Kidney (tissue), 14 donors: ENCODE data around the gene DAP3. TPM values are rescaled to one million over a fixed set of nuclear protein-coding genes. Genes with fewer than 3 reads are reported as not detected.
A peak's percentile ranks its signal among the peaks of the same experiment; 100 is the strongest.

Experiments used
- DNase-seq, 5 donors: peaks; one replicate each; pipeline ENCODE4 v3.0.0-alpha.2; 2013 to 2020
- FAIRE-seq: peaks from 2 replicates; lab custom pipeline; 2012; peaks lifted over from hg19 to GRCh38; lab: Jason Lieb, UNC
- H3K27ac ChIP-seq, 2 donors: one replicate each; pipeline ENCODE4 v1.7.0; 2013; ENCODE audit warnings: low read depth in 2 of 2, low read length in 2 of 2, inconsistent platforms in 1 of 2
- H3K27me3 ChIP-seq: one replicate; pipeline ENCODE4 v1.7.1; 2013; ENCODE audit warnings: low read length, inconsistent platforms; ENCODE audit not compliant: control insufficient read depth, insufficient read depth
- H3K36me3 ChIP-seq, 3 donors: one replicate each; pipeline versions ENCODE4 v1.7.0 to v1.7.1; 2013; ENCODE audit warnings: low read length in 3 of 3, control low read depth in 1 of 3, inconsistent platforms in 1 of 3; ENCODE audit not compliant: insufficient read depth in 3 of 3, control insufficient read depth in 2 of 3
- H3K4me1 ChIP-seq, 3 donors: one replicate each; pipeline versions ENCODE4 v1.7.0 to v1.7.1; 2013; ENCODE audit warnings: low read length in 3 of 3, inconsistent platforms in 1 of 3, low read depth in 1 of 3; ENCODE audit not compliant: control insufficient read depth in 2 of 3, insufficient read depth in 2 of 3
- H3K4me3 ChIP-seq, 3 donors: one replicate each; pipeline versions ENCODE4 v1.7.0 to v1.8.1; 2013; ENCODE audit warnings: low read length in 3 of 3, control low read depth in 1 of 3, inconsistent platforms in 1 of 3
- H3K9ac ChIP-seq, 3 donors: one replicate each; pipeline versions ENCODE4 v1.7.0 to v1.7.1; 2013; ENCODE audit warnings: low read length in 3 of 3, control low read depth in 1 of 3, inconsistent platforms in 1 of 3
- H3K9me3 ChIP-seq, 3 donors: one replicate each; pipeline versions ENCODE4 v1.7.0 to v1.7.1; 2013; ENCODE audit warnings: low read length in 3 of 3, control low read depth in 1 of 3, inconsistent platforms in 1 of 3; ENCODE audit not compliant: control insufficient read depth in 2 of 3, insufficient read depth in 1 of 3
- intact Hi-C: fragments of 100-400 bp; cut with DNase I; formaldehyde crosslinking; loops from one replicate; pipeline ENCODE4 v1.11.1; 2022
- polyA plus RNA-seq: library from polyadenylated mRNA; stranded (reverse); fragments of 350-450 nt; fragmentation: Illumina TruSeq; extraction: RNeasy Lipid Tissue Mini Kit (QIAGEN cat#74804); gene quantifications from one replicate; pipeline ENCODE4 v1.2.3, GENCODE V29; 2014; ENCODE audit warnings: low read depth, low replicate concordance; ENCODE audit not compliant: insufficient read depth
- total RNA-seq: library from RNA; stranded (reverse); fragmentation: NEBNext Ultra II Directional; extraction: Animal tissue kit (Norgen Biotek cat#: 25700); gene quantifications from one replicate; pipeline ENCODE4 v1.2.1, GENCODE V29; 2021
- TF ChIP-seq, protein P1 (sequence below): IDR thresholded peaks from 3 replicates; pipeline ENCODE4 v1.5.1; 2012; ENCODE audit warnings: mild to moderate bottlenecking, moderate library complexity, borderline replicate concordance; ENCODE audit not compliant: insufficient read depth; ENCODE audit errors: extremely low read depth
- donor health status: control.
- donor health status: control.
- donor health status: control.
- donor health status: control.
- donor health status: control.
- donor health status: DM: yes; HTN: yes; CAD: no.
- donor health status: Normal renal cell carcinoma (clear cell type).

DAP3 gene
- total and polyA plus RNA-seq, 2 donors from 2014 or later: 85.2 to 92.2 TPM

DNA sequence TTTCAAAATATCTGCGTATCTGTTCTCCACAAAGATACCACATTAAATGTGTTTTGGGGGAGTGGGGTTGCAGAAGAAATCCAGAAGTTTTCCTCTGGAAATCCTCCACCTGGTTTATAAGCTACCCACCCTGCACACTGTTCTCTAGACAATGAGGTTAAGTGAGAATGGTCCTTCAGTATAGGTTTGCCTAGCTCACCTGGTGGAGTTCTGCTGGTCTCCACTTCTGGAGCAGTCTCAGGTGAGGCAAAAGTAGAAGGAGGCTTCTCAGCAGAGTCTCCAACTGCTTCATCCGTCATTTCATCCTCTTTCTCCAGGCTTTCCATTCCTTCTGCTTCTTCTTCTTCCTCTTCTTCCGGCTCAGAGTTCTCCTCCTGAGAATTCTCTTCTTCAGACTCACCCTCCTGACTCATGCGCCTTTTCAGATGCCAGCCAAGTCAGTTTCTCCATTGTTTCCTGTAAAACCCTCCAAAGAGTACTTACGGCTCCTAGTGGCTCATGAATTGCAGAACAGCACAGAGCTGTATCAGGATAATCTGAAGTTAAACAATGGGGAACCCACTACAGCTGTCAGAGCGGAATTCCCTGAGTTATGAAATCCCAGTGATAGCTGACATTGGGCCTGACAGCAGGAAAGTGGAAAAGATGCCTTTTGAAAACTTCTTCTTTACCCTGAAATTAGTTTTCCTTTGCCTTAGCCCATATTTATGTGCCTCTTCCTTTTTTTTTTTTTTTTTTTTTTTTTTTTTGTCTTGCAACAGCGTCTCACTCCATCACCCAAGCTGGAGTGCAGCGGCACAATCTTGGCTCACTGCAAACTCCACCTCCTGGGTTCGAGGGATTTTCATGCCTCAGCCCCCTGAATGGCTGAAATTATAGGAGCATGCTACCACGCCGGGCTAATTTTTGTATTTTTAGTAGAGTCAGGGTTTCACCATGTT lies 40.4 kb upstream of the DAP3 start:
- no peak overlapping the region for H3K9ac ChIP-seq
- peak in 2 of 5 donors; percentile 25 to 58 for DNase-seq
- H3K27ac ChIP-seq: no peak overlapping the region
- H3K27me3 ChIP-seq: no peaks in the 10 kb centered on the region
- intact Hi-C loops: no loop called here
- no peaks in the 10 kb centered on the region for H3K36me3 ChIP-seq
- no peaks in the 10 kb centered on the region for H3K4me1 ChIP-seq
- TF ChIP-seq, protein P1, sequence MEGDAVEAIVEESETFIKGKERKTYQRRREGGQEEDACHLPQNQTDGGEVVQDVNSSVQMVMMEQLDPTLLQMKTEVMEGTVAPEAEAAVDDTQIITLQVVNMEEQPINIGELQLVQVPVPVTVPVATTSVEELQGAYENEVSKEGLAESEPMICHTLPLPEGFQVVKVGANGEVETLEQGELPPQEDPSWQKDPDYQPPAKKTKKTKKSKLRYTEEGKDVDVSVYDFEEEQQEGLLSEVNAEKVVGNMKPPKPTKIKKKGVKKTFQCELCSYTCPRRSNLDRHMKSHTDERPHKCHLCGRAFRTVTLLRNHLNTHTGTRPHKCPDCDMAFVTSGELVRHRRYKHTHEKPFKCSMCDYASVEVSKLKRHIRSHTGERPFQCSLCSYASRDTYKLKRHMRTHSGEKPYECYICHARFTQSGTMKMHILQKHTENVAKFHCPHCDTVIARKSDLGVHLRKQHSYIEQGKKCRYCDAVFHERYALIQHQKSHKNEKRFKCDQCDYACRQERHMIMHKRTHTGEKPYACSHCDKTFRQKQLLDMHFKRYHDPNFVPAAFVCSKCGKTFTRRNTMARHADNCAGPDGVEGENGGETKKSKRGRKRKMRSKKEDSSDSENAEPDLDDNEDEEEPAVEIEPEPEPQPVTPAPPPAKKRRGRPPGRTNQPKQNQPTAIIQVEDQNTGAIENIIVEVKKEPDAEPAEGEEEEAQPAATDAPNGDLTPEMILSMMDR: peak; percentile 54
- FAIRE-seq: no peak
- no peaks in the 10 kb centered on the region for H3K9me3 ChIP-seq
- H3K4me3 ChIP-seq: no peak overlapping the region

DNA sequence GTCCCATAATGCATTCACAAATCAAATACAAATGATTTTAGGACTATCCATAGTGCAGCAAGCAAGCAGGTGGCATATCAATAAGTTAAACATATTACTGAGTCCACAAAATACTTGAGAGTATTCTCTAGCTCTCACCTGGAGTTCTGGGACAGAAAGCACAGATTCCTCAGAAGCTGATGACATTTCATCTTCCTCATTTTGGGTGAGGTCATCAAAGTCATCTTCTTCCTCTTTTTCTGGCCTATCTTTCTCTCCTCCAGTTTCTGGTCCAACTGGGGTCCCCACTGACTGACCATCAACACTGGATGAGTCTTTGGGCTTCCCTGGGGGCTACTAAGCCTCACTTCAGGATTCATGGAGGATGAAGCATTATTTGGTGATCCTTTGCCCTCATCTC lies 39.2 kb upstream of the DAP3 start:
- Histone ChIP-seq H3K9ac (no peak overlapping the region), H3K4me3 (no peak overlapping the region), H3K27ac (no peak overlapping the region), H3K9me3 (no peaks in the 10 kb centered on the region), H3K36me3 (no peaks in the 10 kb centered on the region), H3K4me1 (no peaks in the 10 kb centered on the region), H3K27me3 (no peaks in the 10 kb centered on the region)
- no peak for DNase-seq
- no peak for FAIRE-seq
- intact Hi-C loops: no loop called here
- TF ChIP-seq, protein P1: no peak

GRCh38 chr1:155650231-155650757 lies 38.6 kb upstream of the DAP3 start:
- intact Hi-C loops: no loop called here
- no peak overlapping the region for H3K9ac ChIP-seq
- H3K27me3 ChIP-seq: no peaks in the 10 kb centered on the region
- no peaks in the 10 kb centered on the region for H3K36me3 ChIP-seq
- H3K4me3 ChIP-seq: no peak overlapping the region
- no peak for FAIRE-seq
- no peak overlapping the region for H3K27ac ChIP-seq
- H3K4me1 ChIP-seq: no peaks in the 10 kb centered on the region
- no peak for DNase-seq
- no peaks in the 10 kb centered on the region for H3K9me3 ChIP-seq
- TF ChIP-seq, protein P1: no peak
